GM12891 (cell line): ENCODE data around the gene TBXAS1.

Experiments used
- POLR2A ChIP-seq: IDR thresholded peaks from 2 replicates; pipeline ENCODE4 v1.6.1; 2011; ENCODE audit warnings: low read depth, low read length, control low read depth
- POLR2AphosphoS5 ChIP-seq: IDR thresholded peaks from 2 replicates; pipeline ENCODE4 v1.6.1; 2011; ENCODE audit warnings: low read depth, low read length, control low read depth
- TAF1 ChIP-seq: IDR thresholded peaks from 2 replicates; pipeline ENCODE4 v1.6.1; 2011; ENCODE audit warnings: low read depth, low read length, control low read depth

- TF ChIP-seq POLR2A: no peak
- no peak for TF ChIP-seq TAF1
- no peak for TF ChIP-seq POLR2AphosphoS5
Measured at GRCh38 chr7:140008755-140009610, 179.9 kb downstream of the TBXAS1 start.
